ENCODE results near the gene PET100. TPM values are rescaled to one million over a fixed set of nuclear protein-coding genes. Genes with fewer than 3 reads are reported as not detected.

PET100 gene
- total RNA-seq, 4 donors from 2014 or later = 9.5 to 15.1 (median 12.9) TPM

DNA sequence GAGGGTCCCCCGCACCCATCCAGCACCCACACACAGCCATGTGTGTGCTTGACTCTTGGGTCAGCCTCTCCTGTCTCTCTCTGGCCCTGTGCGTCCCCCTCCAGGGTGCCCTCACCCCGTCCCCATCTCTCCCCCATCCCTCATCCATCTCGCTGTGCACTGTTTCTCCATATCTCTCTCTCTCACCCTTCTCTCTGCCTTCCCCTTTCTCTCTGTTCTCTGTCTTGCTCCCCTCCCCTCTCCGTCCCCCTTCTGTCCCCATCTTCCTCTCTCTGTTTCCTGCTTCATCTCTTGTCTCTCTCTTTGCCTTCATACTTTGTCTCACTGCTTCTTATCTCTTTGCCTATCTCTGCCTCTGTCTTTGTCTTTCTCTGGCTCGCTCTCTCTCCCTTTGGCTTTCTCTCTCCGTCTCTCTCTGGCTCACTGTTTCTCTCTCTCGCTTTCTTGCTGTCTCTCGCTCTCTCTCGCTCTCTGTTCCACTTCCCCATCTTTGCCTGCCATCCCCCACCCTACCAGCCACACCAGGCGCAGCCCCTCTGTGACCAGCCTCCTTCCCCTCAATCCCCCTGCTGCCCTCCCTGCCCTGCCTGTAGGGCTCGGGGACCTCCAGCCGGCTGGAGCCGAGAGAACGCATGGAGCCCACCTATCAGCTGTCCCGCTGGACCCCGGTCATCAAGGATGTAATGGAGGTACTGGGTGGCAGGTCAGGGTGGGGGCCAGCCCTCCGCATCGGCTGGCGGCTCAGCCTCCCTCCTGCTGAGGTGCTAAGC is 16.2 kb downstream of the PET100 start:
- ATAC-seq (no peak), DNase-seq (no peak)
- no peaks in the 10 kb centered on the region for H3K36me3 ChIP-seq
- intact Hi-C loops (cut with DNase I; ENCODE audit: low total_unique reads) (no loop called here), in situ Hi-C loops (cut with MboI; ENCODE audit: low sequenced_read_pairs in 4 of 4) (no loop called here)
- H3K4me1 ChIP-seq = no peaks in the 10 kb centered on the region
- H3K27ac ChIP-seq = no peak overlapping the region
- no peak for TF ChIP-seq POLR2A (IDR thresholded peaks at IDR 0.05)
- no peak for TF ChIP-seq CTCF (IDR thresholded peaks at IDR 0.05 in 4 of 5, conservative IDR thresholded peaks at IDR 0.05 in 1 of 5)
- no peaks in the 10 kb centered on the region for H3K9me3 ChIP-seq
- peaks cover 0 to 2% (median 0%) of the 10 kb centered on the region in 3 donors for H3K27me3 ChIP-seq
- H3K4me3 ChIP-seq = no peak overlapping the region

DNA sequence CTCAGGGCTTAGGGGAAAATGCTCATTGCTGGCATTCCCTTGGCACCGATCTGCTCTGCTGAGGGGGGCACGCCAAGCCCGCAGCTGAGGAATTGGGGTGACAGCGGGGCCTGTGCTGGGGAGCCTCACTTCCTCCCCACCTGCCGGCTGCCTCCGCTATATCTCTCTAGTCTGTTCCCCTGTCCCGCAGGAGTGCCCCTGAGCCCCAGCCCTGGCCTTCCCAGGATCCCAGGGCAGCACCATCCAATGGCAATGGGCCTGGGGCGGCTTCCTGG is 16.8 kb downstream of the PET100 start:
- Histone ChIP-seq H3K4me3 (no peak overlapping the region), H3K27ac (no peak overlapping the region), H3K36me3 (no peaks in the 10 kb centered on the region), H3K27me3 (peaks cover 0 to 2% (median 0%) of the 10 kb centered on the region in 3 donors), H3K4me1 (no peaks in the 10 kb centered on the region), H3K9me3 (no peaks in the 10 kb centered on the region)
- in situ Hi-C loops (cut with MboI; ENCODE audit: low sequenced_read_pairs in 4 of 4) = no loop called here
- no peak for ATAC-seq
- DNase-seq = no peak
- intact Hi-C loops (cut with DNase I; ENCODE audit: low total_unique reads) = no loop called here
- TF ChIP-seq POLR2A (IDR thresholded peaks at IDR 0.05) (no peak), CTCF (IDR thresholded peaks at IDR 0.05 in 4 of 5, conservative IDR thresholded peaks at IDR 0.05 in 1 of 5) (no peak)

DNA sequence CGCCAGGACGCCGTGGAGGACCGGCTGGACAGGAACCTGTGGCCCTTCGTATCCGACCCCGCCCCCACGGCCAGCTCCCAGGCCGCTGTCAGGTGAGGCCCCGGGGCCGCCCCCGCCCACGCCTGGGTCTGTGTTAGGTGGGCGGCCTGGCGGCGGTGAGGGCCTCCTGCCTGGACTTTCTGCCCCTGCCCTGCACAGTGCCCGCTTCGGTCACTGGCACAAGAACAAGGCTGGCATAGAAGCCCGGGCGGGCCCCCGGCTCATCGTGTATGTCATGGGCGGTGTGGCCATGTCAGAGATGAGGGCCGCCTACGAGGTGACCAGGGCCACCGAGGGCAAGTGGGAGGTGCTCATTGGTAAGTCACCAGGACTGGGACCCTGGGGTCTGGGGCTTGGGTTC is 17.6 kb downstream of the PET100 start:
- H3K4me1 ChIP-seq = no peaks in the 10 kb centered on the region
- no peaks in the 10 kb centered on the region for H3K36me3 ChIP-seq
- no peak overlapping the region for H3K27ac ChIP-seq
- DNase-seq (no peak), ATAC-seq (no peak)
- in situ Hi-C loops (cut with MboI; ENCODE audit: low sequenced_read_pairs in 4 of 4) (no loop called here), intact Hi-C loops (cut with DNase I; ENCODE audit: low total_unique reads) (no loop called here)
- H3K4me3 ChIP-seq = no peak overlapping the region
- no peaks in the 10 kb centered on the region for H3K9me3 ChIP-seq
- no peak for TF ChIP-seq POLR2A (IDR thresholded peaks at IDR 0.05)
- TF ChIP-seq CTCF (IDR thresholded peaks at IDR 0.05 in 4 of 5, conservative IDR thresholded peaks at IDR 0.05 in 1 of 5) = no peak
- peaks cover 0 to 2% (median 0%) of the 10 kb centered on the region in 3 donors for H3K27me3 ChIP-seq

DNA sequence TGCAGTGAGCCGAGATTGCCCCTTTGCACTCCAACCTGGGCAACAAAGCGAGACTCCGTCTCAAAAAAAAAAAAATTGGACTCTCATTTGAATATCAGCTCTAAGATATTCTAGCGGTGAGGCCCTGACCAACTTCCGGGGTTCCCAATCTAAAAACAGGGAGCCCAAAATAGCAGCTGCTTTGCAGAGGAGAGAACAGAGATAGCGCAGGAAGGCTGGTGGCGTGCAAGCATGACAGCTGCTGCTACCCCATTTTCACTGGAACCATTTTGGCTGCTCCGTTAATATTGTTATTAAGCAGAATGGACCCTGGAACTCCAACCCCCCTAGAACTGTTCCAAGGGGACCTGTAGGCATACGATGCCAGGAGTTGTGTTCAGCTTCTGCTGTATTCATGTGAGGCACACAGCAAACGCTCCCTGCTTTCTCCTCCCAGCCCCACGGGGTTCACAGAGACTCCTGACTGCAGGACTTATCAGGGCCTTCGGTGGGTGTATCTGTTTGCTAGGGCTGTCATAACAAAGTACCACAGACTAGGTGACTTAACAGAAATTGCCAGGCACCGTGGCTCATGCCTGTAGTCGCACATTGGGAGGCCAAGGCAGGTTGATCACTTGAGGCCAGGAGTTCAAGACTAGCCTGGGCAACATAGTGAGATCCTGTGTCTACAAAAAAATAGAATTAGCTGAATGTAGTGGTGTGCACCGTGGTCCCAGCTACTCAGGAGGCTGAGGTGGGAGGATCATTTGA is 18.8 kb downstream of the PET100 start:
- H3K4me3 ChIP-seq = no peak overlapping the region
- H3K9me3 ChIP-seq = no peaks in the 10 kb centered on the region
- H3K27me3 ChIP-seq = peaks cover 0 to 2% (median 0%) of the 10 kb centered on the region in 3 donors
- TF ChIP-seq CTCF (IDR thresholded peaks at IDR 0.05 in 4 of 5, conservative IDR thresholded peaks at IDR 0.05 in 1 of 5) (no peak), POLR2A (IDR thresholded peaks at IDR 0.05) (no peak)
- peaks cover 0 to 4% of the 10 kb centered on the region in 2 donors for H3K4me1 ChIP-seq
- intact Hi-C loops (cut with DNase I; ENCODE audit: low total_unique reads) (no loop called here), in situ Hi-C loops (cut with MboI; ENCODE audit: low sequenced_read_pairs in 4 of 4) (no loop called here)
- H3K27ac ChIP-seq = no peak overlapping the region
- no peaks in the 10 kb centered on the region for H3K36me3 ChIP-seq
- ATAC-seq = no peak
- no peak for DNase-seq

Measured in gastrocnemius medialis (tissue), 4 donors.